NCI-H1694 treated with DMSO at 0.1 percent for 48 hours (cell line): ENCODE results near the gene GPC5.
"Not testable (repeated sequence)": the region's sequence is repeated elsewhere in the genome, so short reads cannot be mapped to it uniquely, and the experiment has no call there.

Source experiments
- DNase-seq: peaks from one replicate; lab custom pipeline; 2025; lab: John Stamatoyannopoulos, UW

GPC5 gene

GRCh38 chr13:91774397-91774796 lies 376.0 kb downstream of the GPC5 start:
- no peak for DNase-seq

GRCh38 chr13:91776611-91777193 lies 378.3 kb downstream of the GPC5 start:
- DNase-seq = no peak

GRCh38 chr13:91778123-91778522 lies 379.7 kb downstream of the GPC5 start:
- no peak for DNase-seq

- not testable (repeated sequence) for DNase-seq
These were observed 383.7 kb downstream of the GPC5 start for GRCh38 chr13:91781982-91782691.

- DNase-seq = no peak
These were observed 387.2 kb downstream of the GPC5 start for GRCh38 chr13:91785431-91786119.

- DNase-seq = no peak
These were observed 393.6 kb downstream of the GPC5 start for GRCh38 chr13:91792054-91792453.

GRCh38 chr13:91797567-91797966 lies 399.1 kb downstream of the GPC5 start:
- no peak for DNase-seq

- DNase-seq = not testable (repeated sequence)
These were observed 399.9 kb downstream of the GPC5 start for GRCh38 chr13:91798338-91798737.

- DNase-seq = not testable (repeated sequence)
These were observed 403.4 kb downstream of the GPC5 start for GRCh38 chr13:91801772-91802171.

GRCh38 chr13:91802957-91803356 lies 404.5 kb downstream of the GPC5 start:
- no peak for DNase-seq

- no peak for DNase-seq
These were observed 406.3 kb downstream of the GPC5 start for GRCh38 chr13:91804724-91805123.

GRCh38 chr13:91805605-91806004 lies 407.2 kb downstream of the GPC5 start:
- DNase-seq = peak; percentile 24

- no peak for DNase-seq
These were observed 410.7 kb downstream of the GPC5 start for GRCh38 chr13:91809161-91809560.

- DNase-seq = peak; percentile 10
These were observed 414.8 kb downstream of the GPC5 start for GRCh38 chr13:91813253-91813652.

- DNase-seq = no peak
These were observed 417.9 kb downstream of the GPC5 start for GRCh38 chr13:91816263-91816807.

GRCh38 chr13:91817250-91817649 lies 418.8 kb downstream of the GPC5 start:
- DNase-seq = peak; percentile 84

- no peak for DNase-seq
These were observed 426.0 kb downstream of the GPC5 start for GRCh38 chr13:91824416-91824815.

- no peak for DNase-seq
These were observed 427.1 kb downstream of the GPC5 start for GRCh38 chr13:91825516-91825915.

GRCh38 chr13:91836553-91836952 lies 438.1 kb downstream of the GPC5 start:
- no peak for DNase-seq

- DNase-seq = no peak
These were observed 447.2 kb downstream of the GPC5 start for GRCh38 chr13:91845612-91846011.

- no peak for DNase-seq
These were observed 465.3 kb downstream of the GPC5 start for GRCh38 chr13:91863699-91864098.

- DNase-seq = no peak
These were observed 469.9 kb downstream of the GPC5 start for GRCh38 chr13:91868351-91868750.

GRCh38 chr13:91878491-91878890 lies 480.1 kb downstream of the GPC5 start:
- DNase-seq = no peak
